HEK293 (cell line): Measurements from ENCODE around the gene CMTM4.
A peak's percentile ranks its signal among the peaks of the same experiment; 100 is the strongest.

Source experiments
- CTCF ChIA-PET: fragments of 350-600 bp; formaldehyde crosslinking; extraction: SDS; loops from one replicate; lab custom pipeline; 2021; ENCODE audit warnings: antibody characterized with exemption; lab: Yijun Ruan, JAX
- POLR2A ChIA-PET: fragments of 300-600 bp; formaldehyde crosslinking; extraction: SDS; loops from one replicate; lab custom pipeline; 2020; ENCODE audit warnings: antibody characterized with exemption, inconsistent platforms; lab: Yijun Ruan, JAX
- H3K27ac ChIP-seq: fragments of 200-500 bp; sonication (Bioruptor generic); 2 replicates; pipeline ENCODE4 v1.5.1; 2014; ENCODE audit warnings: low read depth, low read length, control low read depth, inconsistent platforms; ENCODE audit errors: extremely low read depth
- H3K36me3 ChIP-seq, 2 experiments: fragments of 200-500 bp in 1 of 2; sonication (Bioruptor generic) in 1 of 2; 1 replicate in 1 of 2; 2 replicates in 1 of 2; pipeline ENCODE4 v1.5.1; 2014 to 2017; ENCODE audit warnings: inconsistent platforms in 2 of 2, low read length in 2 of 2; ENCODE audit not compliant: control insufficient read depth in 2 of 2, insufficient read depth in 1 of 2
- H3K4me1 ChIP-seq: fragments of 200-500 bp; sonication (Bioruptor generic); 2 replicates; pipeline ENCODE4 v1.5.1; 2014; ENCODE audit warnings: mild to moderate bottlenecking, low read length, inconsistent platforms; ENCODE audit not compliant: control insufficient read depth, insufficient read depth
- H3K4me3 ChIP-seq: 2 replicates; pipeline ENCODE4 v1.5.1; 2011; ENCODE audit warnings: low read depth, mild to moderate bottlenecking, control low read depth, low read length, moderate library complexity
- H3K9me3 ChIP-seq: fragments of 200-500 bp; sonication (Bioruptor generic); 2 replicates; pipeline ENCODE4 v1.5.1; 2014; ENCODE audit warnings: low read depth, low read length, inconsistent platforms; ENCODE audit not compliant: control insufficient read depth, insufficient read depth
- KLF10 ChIP-seq: fragments of 450-650 bp; IDR thresholded peaks from 2 replicates; pipeline ENCODE4 v1.5.1; 2018; ENCODE audit warnings: missing biosample characterization, mild to moderate bottlenecking, missing genetic modification characterization
- PRDM10 ChIP-seq: fragments of 450-650 bp; formaldehyde crosslinking; IDR thresholded peaks from 2 replicates; pipeline ENCODE4 v1.5.1; 2016; ENCODE audit warnings: missing biosample characterization, missing genetic modification characterization
- ZBTB21 ChIP-seq: fragments of 450-650 bp; formaldehyde crosslinking; IDR thresholded peaks from 2 replicates; pipeline ENCODE4 v1.5.1; 2017; ENCODE audit warnings: missing biosample characterization, missing genetic modification characterization
- ZBTB49 ChIP-seq: fragments of 450-650 bp; formaldehyde crosslinking; IDR thresholded peaks from 2 replicates; pipeline ENCODE4 v1.5.1; 2016; ENCODE audit warnings: missing biosample characterization, missing genetic modification characterization, low read depth
- ZNF16 ChIP-seq: fragments of 450-650 bp; formaldehyde crosslinking; IDR thresholded peaks from 2 replicates; pipeline ENCODE4 v1.5.1; 2016; ENCODE audit warnings: low read depth, missing biosample characterization, missing genetic modification characterization
- ZNF354C ChIP-seq: fragments of 450-650 bp; formaldehyde crosslinking; IDR thresholded peaks from 2 replicates; pipeline ENCODE4 v1.5.1; 2016; ENCODE audit warnings: missing biosample characterization, missing genetic modification characterization, low read depth, borderline replicate concordance
- ZNF449 ChIP-seq: fragments of 450-650 bp; formaldehyde crosslinking; IDR thresholded peaks from 2 replicates; pipeline ENCODE4 v1.5.1; 2017; ENCODE audit warnings: missing biosample characterization, mild to moderate bottlenecking, missing genetic modification characterization, moderate library complexity
- ZNF629 ChIP-seq: fragments of 450-650 bp; formaldehyde crosslinking; IDR thresholded peaks from 2 replicates; pipeline ENCODE4 v1.5.1; 2017; ENCODE audit warnings: missing biosample characterization, missing genetic modification characterization
- ZNF654 ChIP-seq: fragments of 450-650 bp; formaldehyde crosslinking; IDR thresholded peaks from 2 replicates; pipeline ENCODE4 v1.5.1; 2016; ENCODE audit warnings: low read depth, missing biosample characterization, missing genetic modification characterization
- ZNF660 ChIP-seq: fragments of 450-650 bp; IDR thresholded peaks from 2 replicates; pipeline ENCODE4 v1.5.1; 2018; ENCODE audit warnings: missing biosample characterization, mild to moderate bottlenecking, missing genetic modification characterization
- ZNF692 ChIP-seq: fragments of 450-650 bp; formaldehyde crosslinking; IDR thresholded peaks from 2 replicates; pipeline ENCODE4 v1.5.1; 2016; ENCODE audit warnings: missing biosample characterization, missing genetic modification characterization
- ZNF76 ChIP-seq: fragments of 450-650 bp; formaldehyde crosslinking; IDR thresholded peaks from 2 replicates; pipeline ENCODE4; 2016; ENCODE audit warnings: low read depth, missing biosample characterization, missing genetic modification characterization, borderline replicate concordance
- ZNF843 ChIP-seq: fragments of 450-650 bp; formaldehyde crosslinking; IDR thresholded peaks from 2 replicates; pipeline ENCODE4 v1.5.1; 2016; ENCODE audit warnings: missing biosample characterization, missing genetic modification characterization

The CMTM4 gene

GRCh38 chr16:66717776-66718175 is 21.2 kb upstream of the CMTM4 start (continued):
- TF ChIP-seq ZBTB49 (tag by site-specific recombination) (no peak), ZNF354C (tag by site-specific recombination) (no peak), ZNF449 (tag by site-specific recombination) (no peak), ZBTB21 (no peak)

- peaks cover 8 to 22% of the 10 kb centered on the region in 2 experiments for H3K36me3 ChIP-seq
- ChIA-PET CTCF (interaction anchor here (0.6 to 1.5 kb wide), 3 partner anchors 11 to 151 kb away, joined by 3 to 8 read pairs (median 5); no protein-coding TSS in a partner anchor), POLR2A (no interaction called here)
- no peak overlapping the region for H3K27ac ChIP-seq
- peak; percentile 27 for TF ChIP-seq ZNF654 (tag by site-specific recombination)
- no peak for TF ChIP-seq ZNF16
- no peak for TF ChIP-seq ZNF692 (tag by site-specific recombination)
- TF ChIP-seq ZNF660 (tag by site-specific recombination), result no peak
- no peak for TF ChIP-seq ZNF629 (tag by site-specific recombination)
- no peak for TF ChIP-seq KLF10 (tag by site-specific recombination)
- TF ChIP-seq ZNF76, result no peak
- H3K4me3 ChIP-seq, result no peak overlapping the region
- H3K9me3 ChIP-seq, result no peaks in the 10 kb centered on the region
- peaks cover 2% of the 10 kb centered on the region; the same call in 1 of the 2 replicates for H3K4me1 ChIP-seq
Observed at GRCh38 chr16:66717112-66717675, 20.7 kb upstream of the CMTM4 start.

GRCh38 chr16:66714654-66715307 is 18.2 kb upstream of the CMTM4 start:
- Histone ChIP-seq H3K36me3 (peaks cover 5 to 14% of the 10 kb centered on the region in 2 experiments), H3K27ac (no peak overlapping the region), H3K9me3 (no peaks in the 10 kb centered on the region), H3K4me3 (no peak overlapping the region), H3K4me1 (no peaks in the 10 kb centered on the region; the same call in 1 of the 2 replicates)
- ChIA-PET POLR2A (no interaction called here), CTCF (interaction anchor here (0.5 to 1.0 kb wide), 2 partner anchors 13 to 26 kb away, joined by 3 to 4 read pairs; no protein-coding TSS in a partner anchor)
- no peak for TF ChIP-seq ZNF843 (tag by site-specific recombination)
- TF ChIP-seq PRDM10 (tag by site-specific recombination), result peak; percentile 81
